Measurements from ENCODE around the gene PLCD3. TPM values are rescaled to one million over a fixed set of nuclear protein-coding genes. Genes with fewer than 3 reads are reported as not detected.

The PLCD3 gene
- total RNA-seq, 2 donors from 2014 or later, result 34.8 to 42.9 TPM

DNA sequence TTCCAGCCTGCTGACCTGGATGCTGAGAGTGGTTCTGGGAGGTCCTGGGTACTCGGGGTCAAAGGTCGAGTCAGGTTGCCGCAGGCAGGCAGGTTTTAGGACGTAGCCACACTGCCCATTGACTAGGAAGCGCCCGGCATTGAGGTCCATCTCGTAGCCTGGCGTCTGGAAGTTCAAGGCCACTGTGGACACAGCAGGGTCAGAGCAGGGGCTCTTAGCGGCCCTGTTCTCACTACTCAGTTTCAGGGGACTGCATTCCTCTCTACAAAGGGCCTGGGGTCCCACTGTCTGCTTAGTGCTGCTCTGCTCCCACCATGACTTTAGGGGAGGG, 18.9 kb downstream of the PLCD3 start:
- Mint-ChIP-seq H3K4me1 (no peaks in the 10 kb centered on the region), H3K9me3 (no peaks in the 10 kb centered on the region), H3K27ac (no peak overlapping the region), H3K27me3 (ENCODE audit: insufficient read depth) (no peaks in the 10 kb centered on the region), H3K36me3 (ENCODE audit: low read depth) (peaks cover 3% of the 10 kb centered on the region), H3K4me3 (no peak overlapping the region)
- H3K4me3 ChIP-seq (ENCODE audit: low read length), result no peak overlapping the region
- H3K9ac ChIP-seq (ENCODE audit: extremely low read depth, low read length, poor library complexity, severe bottlenecking), result no peak overlapping the region
- no peak overlapping the region for H3K27ac ChIP-seq (ENCODE audit: low read depth, low read length)
- DNase-seq, result no peak
- H3K9me3 ChIP-seq (ENCODE audit: control insufficient read depth, low read length), result no peaks in the 10 kb centered on the region
- H3K36me3 ChIP-seq (ENCODE audit: control insufficient read depth, insufficient read depth, low read length), result no peaks in the 10 kb centered on the region
- no peaks in the 10 kb centered on the region for H3K27me3 ChIP-seq (ENCODE audit: control insufficient read depth, insufficient read depth, low read length, poor library complexity, severe bottlenecking)
- WGBS, 2 experiments (ENCODE audit: insufficient coverage in 1 of 2, insufficient read length in 1 of 2), result 92 to 97% methylated on average over 9 of the region's 9 CpGs
- no peaks in the 10 kb centered on the region for H3K4me1 ChIP-seq (ENCODE audit: control insufficient read depth, insufficient read depth, low read length)
- TF ChIP-seq, protein P1, sequence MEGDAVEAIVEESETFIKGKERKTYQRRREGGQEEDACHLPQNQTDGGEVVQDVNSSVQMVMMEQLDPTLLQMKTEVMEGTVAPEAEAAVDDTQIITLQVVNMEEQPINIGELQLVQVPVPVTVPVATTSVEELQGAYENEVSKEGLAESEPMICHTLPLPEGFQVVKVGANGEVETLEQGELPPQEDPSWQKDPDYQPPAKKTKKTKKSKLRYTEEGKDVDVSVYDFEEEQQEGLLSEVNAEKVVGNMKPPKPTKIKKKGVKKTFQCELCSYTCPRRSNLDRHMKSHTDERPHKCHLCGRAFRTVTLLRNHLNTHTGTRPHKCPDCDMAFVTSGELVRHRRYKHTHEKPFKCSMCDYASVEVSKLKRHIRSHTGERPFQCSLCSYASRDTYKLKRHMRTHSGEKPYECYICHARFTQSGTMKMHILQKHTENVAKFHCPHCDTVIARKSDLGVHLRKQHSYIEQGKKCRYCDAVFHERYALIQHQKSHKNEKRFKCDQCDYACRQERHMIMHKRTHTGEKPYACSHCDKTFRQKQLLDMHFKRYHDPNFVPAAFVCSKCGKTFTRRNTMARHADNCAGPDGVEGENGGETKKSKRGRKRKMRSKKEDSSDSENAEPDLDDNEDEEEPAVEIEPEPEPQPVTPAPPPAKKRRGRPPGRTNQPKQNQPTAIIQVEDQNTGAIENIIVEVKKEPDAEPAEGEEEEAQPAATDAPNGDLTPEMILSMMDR (conservative IDR thresholded peaks at IDR 0.05), result no peak

DNA sequence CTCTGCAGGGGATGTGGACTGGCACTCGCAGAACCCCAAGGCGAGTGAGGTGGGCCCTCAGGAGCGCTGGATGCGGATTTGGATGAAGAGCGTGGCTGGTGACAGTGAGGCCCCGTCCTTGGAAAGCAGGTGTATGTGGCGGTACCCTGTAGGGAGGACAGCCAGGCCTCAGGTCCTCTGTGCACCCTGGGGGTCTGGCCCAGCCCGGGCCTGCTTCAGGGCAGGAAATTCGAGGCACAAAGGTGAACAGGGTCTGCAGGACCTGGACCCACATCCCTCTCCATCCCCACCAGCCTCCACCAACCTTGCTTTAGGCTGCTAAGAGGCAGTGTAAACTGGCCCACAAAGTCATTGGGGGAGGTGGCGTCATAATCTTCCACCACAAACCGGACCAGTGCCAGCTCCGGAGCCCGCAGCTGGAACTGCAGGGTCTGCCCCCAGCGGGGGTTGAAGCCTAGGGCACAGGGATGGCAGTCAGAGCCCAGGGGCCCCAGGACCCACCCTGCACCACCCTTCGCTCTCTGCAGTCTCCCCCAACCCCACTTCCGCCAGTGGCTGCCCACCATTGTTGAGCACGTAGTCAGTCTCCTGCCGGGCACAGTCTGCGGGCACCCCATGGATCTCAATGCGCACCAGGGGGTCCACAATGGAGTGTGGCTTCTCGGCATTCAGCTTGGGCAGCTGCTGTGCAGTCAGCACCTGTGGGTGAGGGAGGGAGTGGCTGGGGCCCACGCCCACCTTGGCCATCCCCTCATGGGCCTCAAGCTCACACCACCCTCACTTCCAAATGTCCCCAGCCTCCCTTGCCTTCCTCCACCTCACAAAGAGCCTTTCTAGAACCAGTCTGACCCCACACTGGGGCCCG, 19.5 kb downstream of the PLCD3 start:
- Histone ChIP-seq H3K27ac (ENCODE audit: low read depth, low read length) (no peak overlapping the region), H3K9ac (ENCODE audit: extremely low read depth, low read length, poor library complexity, severe bottlenecking) (no peak overlapping the region), H3K9me3 (ENCODE audit: control insufficient read depth, low read length) (no peaks in the 10 kb centered on the region), H3K36me3 (ENCODE audit: control insufficient read depth, insufficient read depth, low read length) (peaks cover under 1% of the 10 kb centered on the region), H3K4me1 (ENCODE audit: control insufficient read depth, insufficient read depth, low read length) (no peaks in the 10 kb centered on the region), H3K4me3 (ENCODE audit: low read length) (no peak overlapping the region), H3K27me3 (ENCODE audit: control insufficient read depth, insufficient read depth, low read length, poor library complexity, severe bottlenecking) (no peaks in the 10 kb centered on the region)
- TF ChIP-seq, protein P1 (conservative IDR thresholded peaks at IDR 0.05), result no peak
- no peak for DNase-seq
- no peaks in the 10 kb centered on the region for H3K9me3 Mint-ChIP-seq
- H3K4me1 Mint-ChIP-seq, result no peaks in the 10 kb centered on the region
- H3K36me3 Mint-ChIP-seq (ENCODE audit: low read depth), result peaks cover 2% of the 10 kb centered on the region
- H3K27me3 Mint-ChIP-seq (ENCODE audit: insufficient read depth), result no peaks in the 10 kb centered on the region
- H3K4me3 Mint-ChIP-seq, result no peak overlapping the region
- 97 to 100% methylated on average over 13 to 22 of the region's 23 CpGs for WGBS, 2 experiments (ENCODE audit: insufficient coverage in 1 of 2, insufficient read length in 1 of 2)
- H3K27ac Mint-ChIP-seq, result no peak overlapping the region

DNA sequence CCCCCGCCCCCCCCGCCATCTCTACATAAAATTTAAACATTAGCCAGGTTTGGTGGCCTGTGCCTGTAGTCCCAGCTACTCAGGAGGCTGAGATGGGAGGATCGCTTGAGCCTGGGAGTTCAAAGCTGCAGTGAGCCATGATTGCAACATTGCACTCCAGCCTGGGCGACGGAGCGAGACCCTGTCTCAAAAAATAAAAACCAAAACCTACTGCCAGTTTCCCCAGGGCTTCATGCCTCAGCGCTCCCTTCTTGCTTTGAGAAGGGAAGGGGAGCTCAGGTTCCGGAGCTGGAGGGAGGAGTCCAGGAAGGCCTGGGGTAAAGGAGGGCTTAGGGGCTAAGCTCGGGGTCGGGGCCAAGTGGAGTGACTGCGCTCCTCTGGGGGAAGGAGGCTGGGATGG, 20.5 kb downstream of the PLCD3 start:
- H3K4me1 ChIP-seq (ENCODE audit: control insufficient read depth, insufficient read depth, low read length), result no peaks in the 10 kb centered on the region
- no peak overlapping the region for H3K4me3 ChIP-seq (ENCODE audit: low read length)
- H3K9me3 ChIP-seq (ENCODE audit: control insufficient read depth, low read length), result no peaks in the 10 kb centered on the region
- DNase-seq, result no peak
- H3K9ac ChIP-seq (ENCODE audit: extremely low read depth, low read length, poor library complexity, severe bottlenecking), result no peak overlapping the region
- Mint-ChIP-seq H3K36me3 (ENCODE audit: low read depth) (peaks cover 7% of the 10 kb centered on the region), H3K27ac (peak overlapping the region; percentile 58), H3K27me3 (ENCODE audit: insufficient read depth) (no peaks in the 10 kb centered on the region), H3K4me3 (no peak overlapping the region), H3K4me1 (no peaks in the 10 kb centered on the region), H3K9me3 (no peaks in the 10 kb centered on the region)
- H3K27me3 ChIP-seq (ENCODE audit: control insufficient read depth, insufficient read depth, low read length, poor library complexity, severe bottlenecking), result no peaks in the 10 kb centered on the region
- TF ChIP-seq, protein P1 (conservative IDR thresholded peaks at IDR 0.05), result no peak
- H3K27ac ChIP-seq (ENCODE audit: low read depth, low read length), result no peak overlapping the region
- 88 to 95% methylated on average over 1 to 11 of the region's 11 CpGs for WGBS, 2 experiments (ENCODE audit: insufficient coverage in 1 of 2, insufficient read length in 1 of 2)
- H3K36me3 ChIP-seq (ENCODE audit: control insufficient read depth, insufficient read depth, low read length), result peaks cover 10% of the 10 kb centered on the region

All from endodermal cell (in vitro differentiated cells).